Liver (tissue), 9 donors: ENCODE results near the gene LANCL1. TPM values are rescaled to one million over a fixed set of nuclear protein-coding genes. Genes with fewer than 3 reads are reported as not detected.

ENCODE experiments used
- DNase-seq: peaks from one replicate; pipeline ENCODE4 v3.0.0-alpha.2; 2017; ENCODE audit warnings: low spot score
- H3K27ac ChIP-seq, 2 donors: one replicate each; pipeline ENCODE4 v1.7.0; 2013; ENCODE audit warnings: inconsistent platforms in 2 of 2, low read length in 2 of 2, control low read depth in 1 of 2, low read depth in 1 of 2, mild to moderate bottlenecking in 1 of 2
- H3K27me3 ChIP-seq, 4 donors: one replicate each; pipeline versions ENCODE4 v1.6.1 to v1.7.0; 2013; ENCODE audit warnings: low read length in 3 of 4, inconsistent platforms in 1 of 4, mild to moderate bottlenecking in 1 of 4, moderate library complexity in 1 of 4; ENCODE audit not compliant: control insufficient read depth in 4 of 4, insufficient read depth in 4 of 4
- H3K36me3 ChIP-seq, 4 donors: one replicate each; pipeline versions ENCODE4 v1.6.1 to v1.7.0; 2013; ENCODE audit warnings: low read length in 3 of 4, mild to moderate bottlenecking in 3 of 4, low read depth in 1 of 4, moderate library complexity in 1 of 4; ENCODE audit not compliant: control insufficient read depth in 4 of 4, insufficient read depth in 3 of 4
- H3K4me1 ChIP-seq, 4 donors: one replicate each; pipeline versions ENCODE4 v1.6.1 to v1.7.0; 2013; ENCODE audit warnings: low read length in 3 of 4, mild to moderate bottlenecking in 3 of 4, moderate library complexity in 1 of 4; ENCODE audit not compliant: control insufficient read depth in 4 of 4, insufficient read depth in 4 of 4
- H3K4me3 ChIP-seq, 3 donors: one replicate each; pipeline versions ENCODE4 v1.6.1 to v1.7.0; 2013; ENCODE audit warnings: low read length in 3 of 3, control low read depth in 1 of 3, low read depth in 1 of 3, mild to moderate bottlenecking in 1 of 3
- H3K9ac ChIP-seq, 2 donors: one replicate each; pipeline ENCODE4 v1.7.0; 2013; ENCODE audit warnings: low read length in 2 of 2, mild to moderate bottlenecking in 2 of 2, moderate library complexity in 2 of 2, control low read depth in 1 of 2, low read depth in 1 of 2
- H3K9me3 ChIP-seq, 4 donors: one replicate each; pipeline versions ENCODE4 v1.6.1 to v1.7.0; 2013; ENCODE audit warnings: low read length in 3 of 4; ENCODE audit not compliant: control insufficient read depth in 4 of 4
- EGR1 ChIP-seq, 2 donors: IDR thresholded peaks; 2 replicates each; pipeline ENCODE4 v1.6.1; 2016 to 2018; ENCODE audit warnings: antibody characterized with exemption in 2 of 2, low read depth in 2 of 2
- FOXA1 ChIP-seq: IDR thresholded peaks from 2 replicates; pipeline ENCODE4 v1.6.1; 2016; ENCODE audit warnings: antibody characterized with exemption
- FOXA2 ChIP-seq: IDR thresholded peaks from 2 replicates; pipeline ENCODE4 v1.6.1; 2016; ENCODE audit warnings: antibody characterized with exemption
- GABPA ChIP-seq, 2 donors: IDR thresholded peaks in 1 of 2; conservative IDR thresholded peaks in 1 of 2; 2 replicates each; pipeline ENCODE4 v1.6.1; 2016; ENCODE audit warnings: antibody characterized with exemption in 2 of 2, mild to moderate bottlenecking in 1 of 2, moderate library complexity in 1 of 2
- HNF4A ChIP-seq, 2 donors: conservative IDR thresholded peaks; 2 replicates each; pipeline ENCODE4 v1.6.1; 2016; ENCODE audit warnings: antibody characterized with exemption in 2 of 2, mild to moderate bottlenecking in 2 of 2
- HNF4G ChIP-seq: IDR thresholded peaks from 2 replicates; pipeline ENCODE4 v1.6.1; 2016; ENCODE audit warnings: antibody characterized with exemption
- JUND ChIP-seq, 2 donors: IDR thresholded peaks; 2 replicates each; pipeline ENCODE4 v1.6.1; 2016; ENCODE audit warnings: antibody characterized with exemption in 2 of 2
- NR2F2 ChIP-seq: IDR thresholded peaks from 2 replicates; pipeline ENCODE4 v1.6.1; 2016; ENCODE audit warnings: antibody characterized with exemption
- RAD21 ChIP-seq, 2 donors: IDR thresholded peaks; 2 replicates each; pipeline ENCODE4 v1.6.1; 2016; ENCODE audit warnings: antibody characterized with exemption in 2 of 2, mild to moderate bottlenecking in 2 of 2
- RXRA ChIP-seq, 2 donors: IDR thresholded peaks; 2 replicates each; pipeline ENCODE4 v1.6.1; 2017 to 2018; ENCODE audit warnings: antibody characterized with exemption in 2 of 2, mild to moderate bottlenecking in 1 of 2
- SP1 ChIP-seq: IDR thresholded peaks from 2 replicates; pipeline ENCODE4 v1.6.1; 2018; ENCODE audit warnings: antibody characterized with exemption, mild to moderate bottlenecking
- TAF1 ChIP-seq: conservative IDR thresholded peaks from 2 replicates; pipeline ENCODE4 v1.6.1; 2016; ENCODE audit warnings: antibody characterized with exemption, mild to moderate bottlenecking
- YY1 ChIP-seq: IDR thresholded peaks from 2 replicates; pipeline ENCODE4 v1.6.1; 2016; ENCODE audit warnings: antibody characterized with exemption, mild to moderate bottlenecking
- WGBS: extraction: QIAGEN DNeasy Blood & Tissue Kit; methylation state at CpG from one replicate; pipeline ENCODE4 v1.1.7; 2013; 5-methylcytosine and 5-hydroxymethylcytosine counted together
- polyA plus RNA-seq, 2 donors: library from polyadenylated mRNA; stranded (reverse) in 1 of 2; unstranded in 1 of 2; fragments of 200-250 nt in 1 of 2; fragments of >200 nt in 1 of 2; fragmentation: Nextera tagmentation in 1 of 2; extraction: Ambion mirVana in 1 of 2; gene quantifications; one replicate each; pipeline versions ENCODE4 v1.2.1 to v1.2.3, GENCODE V29; 2013 to 2015
- total RNA-seq, 2 donors: library from RNA; depleted of rRNA; stranded (reverse); fragments of >200 nt; gene quantifications; one replicate each; pipeline ENCODE4 v1.2.3, GENCODE V29; 2014
- TF ChIP-seq, protein P1 (sequence below): fragments of 150-350 bp; IDR thresholded peaks from 2 replicates; pipeline ENCODE4 v1.5.1; 2017; ENCODE audit warnings: improper control_type of control experiment, low read depth, low read length; ENCODE audit not compliant: missing input control
- TF ChIP-seq, protein P2 (sequence below): IDR thresholded peaks from 2 replicates; pipeline ENCODE4 v1.6.1; 2016; ENCODE audit warnings: antibody characterized with exemption
- TF ChIP-seq, protein P3 (sequence below): IDR thresholded peaks from 2 replicates; pipeline ENCODE4 v1.6.1; 2016; ENCODE audit warnings: antibody characterized with exemption
- TF ChIP-seq, protein P4 (sequence below): IDR thresholded peaks from 2 replicates; pipeline ENCODE4 v1.6.1; 2016; ENCODE audit warnings: antibody characterized with exemption
- TF ChIP-seq, protein P5 (sequence below): IDR thresholded peaks from 2 replicates; pipeline ENCODE4 v1.6.1; 2016; ENCODE audit warnings: antibody characterized with exemption, mild to moderate bottlenecking
- donor health status: healthy.
- donor health status: healthy.
- donor health status: healthy.
- donor health status: healthy.
- donor health status: healthy.

The LANCL1 gene
- total and polyA plus RNA-seq, 4 donors, result 7.2 to 21.0 (median 12.1) TPM

DNA sequence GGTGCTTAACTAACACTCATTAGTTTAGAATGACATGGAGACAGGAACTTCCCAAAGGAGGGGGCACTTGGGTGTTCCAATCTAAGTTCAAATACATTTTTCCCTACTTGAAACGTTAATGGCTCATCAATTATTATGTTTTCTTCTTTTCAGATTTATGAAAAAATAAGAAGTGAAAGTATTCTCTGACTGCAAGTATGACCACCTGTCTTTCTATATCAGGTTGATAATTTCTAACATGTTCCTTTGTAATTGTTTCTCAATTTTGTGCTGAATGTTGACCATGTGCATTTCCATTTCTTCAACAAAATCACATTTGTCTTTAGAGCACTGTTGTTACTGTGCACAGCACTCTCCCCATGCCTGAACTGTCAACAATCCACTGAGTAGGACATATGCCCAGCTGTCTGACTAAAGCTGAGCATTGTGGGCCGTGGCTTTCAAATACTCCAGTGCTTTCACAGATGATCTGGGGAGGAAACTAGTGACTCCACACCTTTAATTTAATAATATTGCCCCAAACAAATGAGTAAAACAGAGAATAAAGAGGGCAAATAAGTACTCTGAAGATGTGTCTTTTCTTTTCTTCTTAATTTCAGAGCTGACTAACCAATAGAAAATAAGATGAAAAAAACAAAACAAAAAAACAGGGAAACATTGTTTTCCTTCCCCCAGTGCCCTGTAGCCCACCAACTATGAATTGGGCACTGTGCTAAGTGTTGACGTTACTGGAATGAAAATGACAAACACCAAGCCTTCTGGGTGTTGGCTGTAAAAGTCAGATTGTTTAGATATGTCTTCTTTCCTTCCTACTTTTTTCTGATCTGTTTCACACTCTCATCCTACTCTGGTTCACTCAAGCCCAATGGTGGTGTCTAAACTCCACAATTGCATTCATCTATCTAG, 16.0 kb downstream of the LANCL1 start:
- Histone ChIP-seq H3K4me3 (no peak overlapping the region), H3K27ac (no peak overlapping the region), H3K4me1 (no peaks in the 10 kb centered on the region), H3K27me3 (no peaks in the 10 kb centered on the region), H3K9me3 (no peaks in the 10 kb centered on the region), H3K9ac (no peak overlapping the region), H3K36me3 (peaks cover 3 to 12% (median 8%) of the 10 kb centered on the region in 4 donors)
- no peak for TF ChIP-seq EGR1 (IDR thresholded peaks at IDR 0.05; ENCODE audit: low read depth in 2 of 2)
- no peak for TF ChIP-seq FOXA1
- TF ChIP-seq HNF4A (conservative IDR thresholded peaks at IDR 0.05), result no peak
- TF ChIP-seq RXRA (IDR thresholded peaks at IDR 0.05), result no peak
- TF ChIP-seq HNF4G, result no peak
- TF ChIP-seq, protein P1, sequence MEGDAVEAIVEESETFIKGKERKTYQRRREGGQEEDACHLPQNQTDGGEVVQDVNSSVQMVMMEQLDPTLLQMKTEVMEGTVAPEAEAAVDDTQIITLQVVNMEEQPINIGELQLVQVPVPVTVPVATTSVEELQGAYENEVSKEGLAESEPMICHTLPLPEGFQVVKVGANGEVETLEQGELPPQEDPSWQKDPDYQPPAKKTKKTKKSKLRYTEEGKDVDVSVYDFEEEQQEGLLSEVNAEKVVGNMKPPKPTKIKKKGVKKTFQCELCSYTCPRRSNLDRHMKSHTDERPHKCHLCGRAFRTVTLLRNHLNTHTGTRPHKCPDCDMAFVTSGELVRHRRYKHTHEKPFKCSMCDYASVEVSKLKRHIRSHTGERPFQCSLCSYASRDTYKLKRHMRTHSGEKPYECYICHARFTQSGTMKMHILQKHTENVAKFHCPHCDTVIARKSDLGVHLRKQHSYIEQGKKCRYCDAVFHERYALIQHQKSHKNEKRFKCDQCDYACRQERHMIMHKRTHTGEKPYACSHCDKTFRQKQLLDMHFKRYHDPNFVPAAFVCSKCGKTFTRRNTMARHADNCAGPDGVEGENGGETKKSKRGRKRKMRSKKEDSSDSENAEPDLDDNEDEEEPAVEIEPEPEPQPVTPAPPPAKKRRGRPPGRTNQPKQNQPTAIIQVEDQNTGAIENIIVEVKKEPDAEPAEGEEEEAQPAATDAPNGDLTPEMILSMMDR, result no peak
- no peak for TF ChIP-seq GABPA (IDR thresholded peaks at IDR 0.05 in 1 of 2, conservative IDR thresholded peaks at IDR 0.05 in 1 of 2)
- TF ChIP-seq, protein P2, sequence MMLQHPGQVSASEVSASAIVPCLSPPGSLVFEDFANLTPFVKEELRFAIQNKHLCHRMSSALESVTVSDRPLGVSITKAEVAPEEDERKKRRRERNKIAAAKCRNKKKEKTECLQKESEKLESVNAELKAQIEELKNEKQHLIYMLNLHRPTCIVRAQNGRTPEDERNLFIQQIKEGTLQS, result no peak
- TF ChIP-seq, protein P3, sequence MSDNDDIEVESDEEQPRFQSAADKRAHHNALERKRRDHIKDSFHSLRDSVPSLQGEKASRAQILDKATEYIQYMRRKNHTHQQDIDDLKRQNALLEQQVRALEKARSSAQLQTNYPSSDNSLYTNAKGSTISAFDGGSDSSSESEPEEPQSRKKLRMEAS, result no peak
- TF ChIP-seq, protein P4, sequence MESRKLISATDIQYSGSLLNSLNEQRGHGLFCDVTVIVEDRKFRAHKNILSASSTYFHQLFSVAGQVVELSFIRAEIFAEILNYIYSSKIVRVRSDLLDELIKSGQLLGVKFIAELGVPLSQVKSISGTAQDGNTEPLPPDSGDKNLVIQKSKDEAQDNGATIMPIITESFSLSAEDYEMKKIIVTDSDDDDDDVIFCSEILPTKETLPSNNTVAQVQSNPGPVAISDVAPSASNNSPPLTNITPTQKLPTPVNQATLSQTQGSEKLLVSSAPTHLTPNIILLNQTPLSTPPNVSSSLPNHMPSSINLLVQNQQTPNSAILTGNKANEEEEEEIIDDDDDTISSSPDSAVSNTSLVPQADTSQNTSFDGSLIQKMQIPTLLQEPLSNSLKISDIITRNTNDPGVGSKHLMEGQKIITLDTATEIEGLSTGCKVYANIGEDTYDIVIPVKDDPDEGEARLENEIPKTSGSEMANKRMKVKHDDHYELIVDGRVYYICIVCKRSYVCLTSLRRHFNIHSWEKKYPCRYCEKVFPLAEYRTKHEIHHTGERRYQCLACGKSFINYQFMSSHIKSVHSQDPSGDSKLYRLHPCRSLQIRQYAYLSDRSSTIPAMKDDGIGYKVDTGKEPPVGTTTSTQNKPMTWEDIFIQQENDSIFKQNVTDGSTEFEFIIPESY, result no peak
- TF ChIP-seq JUND (IDR thresholded peaks at IDR 0.05), result no peak
- no peak for TF ChIP-seq SP1
- TF ChIP-seq NR2F2, result no peak
- TF ChIP-seq FOXA2, result no peak
- no peak for TF ChIP-seq YY1
- no peak for TF ChIP-seq TAF1
- no peak for TF ChIP-seq RAD21 (IDR thresholded peaks at IDR 0.05)
- TF ChIP-seq, protein P5, sequence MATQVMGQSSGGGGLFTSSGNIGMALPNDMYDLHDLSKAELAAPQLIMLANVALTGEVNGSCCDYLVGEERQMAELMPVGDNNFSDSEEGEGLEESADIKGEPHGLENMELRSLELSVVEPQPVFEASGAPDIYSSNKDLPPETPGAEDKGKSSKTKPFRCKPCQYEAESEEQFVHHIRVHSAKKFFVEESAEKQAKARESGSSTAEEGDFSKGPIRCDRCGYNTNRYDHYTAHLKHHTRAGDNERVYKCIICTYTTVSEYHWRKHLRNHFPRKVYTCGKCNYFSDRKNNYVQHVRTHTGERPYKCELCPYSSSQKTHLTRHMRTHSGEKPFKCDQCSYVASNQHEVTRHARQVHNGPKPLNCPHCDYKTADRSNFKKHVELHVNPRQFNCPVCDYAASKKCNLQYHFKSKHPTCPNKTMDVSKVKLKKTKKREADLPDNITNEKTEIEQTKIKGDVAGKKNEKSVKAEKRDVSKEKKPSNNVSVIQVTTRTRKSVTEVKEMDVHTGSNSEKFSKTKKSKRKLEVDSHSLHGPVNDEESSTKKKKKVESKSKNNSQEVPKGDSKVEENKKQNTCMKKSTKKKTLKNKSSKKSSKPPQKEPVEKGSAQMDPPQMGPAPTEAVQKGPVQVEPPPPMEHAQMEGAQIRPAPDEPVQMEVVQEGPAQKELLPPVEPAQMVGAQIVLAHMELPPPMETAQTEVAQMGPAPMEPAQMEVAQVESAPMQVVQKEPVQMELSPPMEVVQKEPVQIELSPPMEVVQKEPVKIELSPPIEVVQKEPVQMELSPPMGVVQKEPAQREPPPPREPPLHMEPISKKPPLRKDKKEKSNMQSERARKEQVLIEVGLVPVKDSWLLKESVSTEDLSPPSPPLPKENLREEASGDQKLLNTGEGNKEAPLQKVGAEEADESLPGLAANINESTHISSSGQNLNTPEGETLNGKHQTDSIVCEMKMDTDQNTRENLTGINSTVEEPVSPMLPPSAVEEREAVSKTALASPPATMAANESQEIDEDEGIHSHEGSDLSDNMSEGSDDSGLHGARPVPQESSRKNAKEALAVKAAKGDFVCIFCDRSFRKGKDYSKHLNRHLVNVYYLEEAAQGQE, result no peak
- DNase-seq, result no peak
- WGBS, result 94% methylated on average over 3 of the region's 3 CpGs
